Testis (tissue), 3 donors: ENCODE measurements around the gene TLCD2. TPM values are rescaled to one million over a fixed set of nuclear protein-coding genes. Genes with fewer than 3 reads are reported as not detected.
A peak's percentile ranks its signal among the peaks of the same experiment; 100 is the strongest.
"Not testable (repeated sequence)": the region's sequence is repeated elsewhere in the genome, so short reads cannot be mapped to it uniquely, and the experiment has no call there.

Experiments used
- DNase-seq: peaks from one replicate; pipeline ENCODE4 v3.0.0-alpha.2; 2019
- H3K27ac ChIP-seq, 2 donors: fragments of 200-600 bp; sonication (generic); one replicate each; pipeline ENCODE4 v1.5.1; 2019
- H3K27me3 ChIP-seq: fragments of 200-600 bp; sonication (generic); one replicate; pipeline ENCODE4 v1.5.1; 2019
- H3K36me3 ChIP-seq: fragments of 200-600 bp; sonication (generic); one replicate; pipeline ENCODE4 v1.5.1; 2017; ENCODE audit warnings: low read depth; ENCODE audit errors: missing control alignments
- H3K4me1 ChIP-seq: fragments of 200-600 bp; sonication (generic); one replicate; pipeline ENCODE4 v1.5.1; 2019
- H3K4me3 ChIP-seq, 2 donors: fragments of 200-600 bp; sonication (generic); one replicate each; pipeline ENCODE4 v1.5.1; 2017 to 2019
- H3K9me3 ChIP-seq: fragments of 200-600 bp; sonication (generic); one replicate; pipeline ENCODE4 v1.5.1; 2017
- CTCF ChIP-seq, 3 experiments: fragments of 450-650 bp in 2 of 3; fragments of 200-600 bp in 1 of 3; sonication (generic) in 1 of 3; IDR thresholded peaks; one replicate each; pipeline ENCODE4 v1.5.1; 2016 to 2019; ENCODE audit warnings: antibody characterized with exemption in 3 of 3, mild to moderate bottlenecking in 2 of 3, moderate library complexity in 1 of 3
- POLR2A ChIP-seq: fragments of 450-650 bp; IDR thresholded peaks from one replicate; pipeline ENCODE4 v1.6.1; 2017; ENCODE audit warnings: antibody characterized with exemption, mild to moderate bottlenecking, moderate library complexity
- WGBS, 2 donors: methylation state at CpG; one replicate each; pipeline ENCODE4 v1.1.5; 2018; 5-methylcytosine and 5-hydroxymethylcytosine counted together
- intact Hi-C: fragments of 100-400 bp; cut with DNase I; formaldehyde crosslinking; loops from one replicate; pipeline ENCODE4 v1.15.1; 2023; ENCODE audit warnings: low total_unique reads
- polyA plus RNA-seq: library from polyadenylated mRNA; stranded (reverse); fragments of 350-450 nt; fragmentation: Illumina TruSeq; extraction: RNeasy Lipid Tissue Mini Kit (QIAGEN cat#74804); gene quantifications from one replicate; pipeline ENCODE4 v1.2.3, GENCODE V29; 2014; ENCODE audit warnings: low read depth, low replicate concordance; ENCODE audit not compliant: insufficient read depth
- total RNA-seq, 2 donors: library from RNA; depleted of rRNA; stranded (reverse); fragments of >200 nt; gene quantifications; one replicate each; pipeline ENCODE4 v1.2.3, GENCODE V29; 2016

Gene TLCD2
- total and polyA plus RNA-seq, 3 donors from 2014 or later = 1.1 to 2.0 (median 1.2) TPM

GRCh38 chr17:1712271-1712670 is 2.1 kb upstream of the TLCD2 start:
- Histone ChIP-seq H3K4me3 (no peak overlapping the region), H3K4me1 (peaks cover 34% of the 10 kb centered on the region), H3K27ac (no peak overlapping the region), H3K36me3 (no peaks in the 10 kb centered on the region), H3K27me3 (no peaks in the 10 kb centered on the region), H3K9me3 (no peaks in the 10 kb centered on the region)
- 94 to 96% methylated on average over 8 of the region's 8 CpGs for WGBS, 2 donors
- no peak for DNase-seq
- intact Hi-C loops = no loop called here
- no peak for TF ChIP-seq POLR2A

- Histone ChIP-seq H3K4me3 (no peak overlapping the region), H3K27ac (no peak overlapping the region), H3K4me1 (peaks cover 32% of the 10 kb centered on the region), H3K36me3 (no peaks in the 10 kb centered on the region), H3K9me3 (no peaks in the 10 kb centered on the region), H3K27me3 (no peaks in the 10 kb centered on the region)
- 74 to 78% methylated on average over 4 of the region's 4 CpGs for WGBS, 2 donors
- no peak for TF ChIP-seq POLR2A
- no peak for TF ChIP-seq CTCF (IDR thresholded peaks at IDR 0.05)
- DNase-seq = no peak
- intact Hi-C loops = no loop called here
Observed at GRCh38 chr17:1711804-1712203, 1.6 kb upstream of the TLCD2 start.

GRCh38 chr17:1710807-1711553 is 803 bp upstream of the TLCD2 start:
- intact Hi-C loops = no loop called here
- Histone ChIP-seq H3K27ac (peak overlapping the region; percentile 77), H3K4me3 (peak overlapping the region; percentile 65 to 72), H3K9me3 (no peaks in the 10 kb centered on the region), H3K4me1 (peaks cover 32% of the 10 kb centered on the region), H3K27me3 (no peaks in the 10 kb centered on the region), H3K36me3 (no peaks in the 10 kb centered on the region)
- DNase-seq = no peak
- TF ChIP-seq POLR2A (no peak), CTCF (IDR thresholded peaks at IDR 0.05) (no peak)
- 44 to 47% methylated on average over 6 to 14 of the region's 14 CpGs for WGBS, 2 donors

GRCh38 chr17:1709403-1709951 is 700 bp downstream of the TLCD2 start:
- Histone ChIP-seq H3K4me1 (peaks cover 29% of the 10 kb centered on the region), H3K4me3 (peak overlapping the region; percentile 65 to 72), H3K36me3 (no peaks in the 10 kb centered on the region), H3K27me3 (no peaks in the 10 kb centered on the region), H3K9me3 (no peaks in the 10 kb centered on the region), H3K27ac (peak overlapping the region in 1 of 2 donors; percentile 77)
- intact Hi-C loops = no loop called here
- WGBS, 2 donors = 0 to 11% methylated on average over 3 to 16 of the region's 16 CpGs
- DNase-seq = no peak
- TF ChIP-seq CTCF (IDR thresholded peaks at IDR 0.05) (no peak), POLR2A (no peak)

GRCh38 chr17:1708791-1709346 is 1.3 kb downstream of the TLCD2 start:
- intact Hi-C loops, DNase-seq, H3K27ac ChIP-seq: not testable (repeated sequence)

More at GRCh38 chr17:1708791-1709346, 1.3 kb downstream of the TLCD2 start:
- H3K36me3 ChIP-seq, H3K27me3 ChIP-seq, H3K9me3 ChIP-seq, H3K4me3 ChIP-seq: not testable (repeated sequence)
- WGBS, 2 donors = 83 to 85% methylated on average over 10 of the region's 10 CpGs
- peaks cover 24% of the 10 kb centered on the region for H3K4me1 ChIP-seq
